K562 (cell line): Measurements from ENCODE around the gene DLG3. TPM values are rescaled to one million over a fixed set of nuclear protein-coding genes. Genes with fewer than 3 reads are reported as not detected.

Experiments
- ATAC-seq: fragments of 200-7000 bp; cut with Tn5 transposase; 3 replicates; pipeline ENCODE4 v1.9.1; 2020; ENCODE audit warnings: moderate library complexity
- BruUV-seq: library from RNA; stranded (reverse); fragments of 400-500 nt; replicated peaks from 2 replicates; lab custom pipeline; 2021; lab: Mats Ljungman, UMichigan
- CTCF ChIA-PET: fragments of 300-600 bp; formaldehyde crosslinking; extraction: SDS; loops from one replicate; lab custom pipeline; 2021; ENCODE audit warnings: low intra/inter-chr PET ratio; lab: Yijun Ruan, JAX
- POLR2A ChIA-PET: fragments of 300-600, 350-650 bp; sonication (Branson Sonifier 250); formaldehyde crosslinking; extraction: SDS; loops from one replicate; lab custom pipeline; 2021; ENCODE audit warnings: antibody characterized with exemption, inconsistent platforms; lab: Yijun Ruan, JAX
- DNase-seq, 4 experiments: peaks; one replicate each; pipeline versions ENCODE4 v3.0.0 to v3.0.0-alpha.2; 2011 to 2018; ENCODE audit warnings: low spot score in 3 of 4, mixed read lengths in 3 of 4; ENCODE audit errors: extremely low read depth in 1 of 4
- FAIRE-seq: peaks from 2 replicates; lab custom pipeline; 2011; peaks lifted over from hg19 to GRCh38; lab: Jason Lieb, UNC
- H2AFZ ChIP-seq: 2 replicates; pipeline ENCODE4 v1.6.0; 2011; ENCODE audit warnings: low read depth, low read length, control low read depth, inconsistent platforms
- H3K27ac ChIP-seq: fragments of 200-600 bp; 3 replicates; pipeline ENCODE4 v1.8.0; 2011; ENCODE audit warnings: low read depth, mild to moderate bottlenecking, control low read depth, inconsistent platforms, low read length, moderate library complexity, mixed read lengths; ENCODE audit errors: extremely low read depth
- H3K27me3 ChIP-seq, 2 experiments: fragments of 300-600 bp in 1 of 2; 2 replicates in 1 of 2; 3 replicates in 1 of 2; pipeline versions ENCODE4 v1.6.0 to v1.8.0; 2011; ENCODE audit warnings: inconsistent platforms in 2 of 2, low read length in 2 of 2, mild to moderate bottlenecking in 1 of 2, mixed read lengths in 1 of 2, moderate library complexity in 1 of 2; ENCODE audit not compliant: control insufficient read depth in 2 of 2, insufficient read depth in 2 of 2
- H3K36me3 ChIP-seq: fragments of 300-600 bp; 3 replicates; pipeline ENCODE4 v1.8.0; 2011; ENCODE audit warnings: mild to moderate bottlenecking, low read length, inconsistent platforms; ENCODE audit not compliant: control insufficient read depth, insufficient read depth
- H3K4me1 ChIP-seq, 2 experiments: fragments of 200-600 bp in 1 of 2; replicated peaks in 1 of 2; 2 replicates in 1 of 2; 3 replicates in 1 of 2; pipeline versions ENCODE4 v1.5.1 to v1.8.0; 2011; ENCODE audit warnings: inconsistent platforms in 2 of 2, low read length in 2 of 2, mild to moderate bottlenecking in 1 of 2, mixed read lengths in 1 of 2, moderate library complexity in 1 of 2; ENCODE audit not compliant: control insufficient read depth in 2 of 2, insufficient read depth in 2 of 2
- H3K4me2 ChIP-seq: 2 replicates; pipeline ENCODE4 v1.6.1; 2011; ENCODE audit warnings: low read length, control low read depth, inconsistent platforms, mixed read lengths; ENCODE audit not compliant: insufficient read depth
- H3K4me3 ChIP-seq: fragments of 200-600 bp; sonication (generic), shearing (Covaris generic); 2 replicates; pipeline ENCODE4 v1.5.1; 2016; ENCODE audit warnings: control low read depth, inconsistent platforms
- H3K79me2 ChIP-seq: fragments of 200-600 bp; 3 replicates; pipeline ENCODE4 v1.8.0; 2011; ENCODE audit warnings: low read length, inconsistent platforms; ENCODE audit not compliant: control insufficient read depth, insufficient read depth
- H3K9ac ChIP-seq, 2 experiments: 2 replicates each; pipeline versions ENCODE4 v1.6.0 to v1.6.1; 2011; ENCODE audit warnings: low read depth in 2 of 2, low read length in 2 of 2, control low read depth in 1 of 2, inconsistent platforms in 1 of 2, mild to moderate bottlenecking in 1 of 2, mixed read lengths in 1 of 2; ENCODE audit not compliant: insufficient read depth in 1 of 2
- H3K9me1 ChIP-seq: one replicate; pipeline ENCODE4 v1.6.0; 2011; ENCODE audit warnings: inconsistent platforms, mild to moderate bottlenecking, low read length, moderate library complexity; ENCODE audit not compliant: control insufficient read depth, insufficient read depth
- H3K9me3 ChIP-seq: replicated peaks from 2 replicates; pipeline ENCODE4 v1.5.1; 2011; ENCODE audit warnings: low read depth, low read length, inconsistent platforms; ENCODE audit not compliant: control insufficient read depth, insufficient read depth
- H4K20me1 ChIP-seq: replicated peaks from 2 replicates; pipeline ENCODE4 v1.6.1; 2011; ENCODE audit warnings: low read length, inconsistent platforms, mixed read lengths; ENCODE audit not compliant: control insufficient read depth, insufficient read depth
- CREB3 ChIP-seq: fragments of 450-650 bp; conservative IDR thresholded peaks from 2 replicates; pipeline ENCODE4 v1.6.1; 2016; ENCODE audit warnings: missing genetic modification characterization, low read depth, mild to moderate bottlenecking, missing compliant biosample characterization, moderate library complexity
- HOMEZ ChIP-seq: fragments of 250-450 bp; sonication (Bioruptor Pico); IDR thresholded peaks from 2 replicates; pipeline ENCODE4 v1.4.0; 2020; ENCODE audit warnings: mild to moderate bottlenecking, moderate library complexity
- PHF20 ChIP-seq: fragments of 450-650 bp; IDR thresholded peaks from 2 replicates; pipeline ENCODE4 v1.6.1; 2018; ENCODE audit not compliant: partially characterized antibody
- WGBS: fragments of 100-300 bp; shearing (Covaris generic); methylation state at CpG from one replicate; pipeline ENCODE4 v1.1.6; 2016; ENCODE audit warnings: low coverage, mixed read lengths; ENCODE audit not compliant: insufficient coverage; ENCODE audit errors: missing lambda C conversion rate; 5-methylcytosine and 5-hydroxymethylcytosine counted together
- in situ Hi-C: fragments of 300-500 bp; cut with MboI; formaldehyde crosslinking; loops from 4 replicates; pipeline ENCODE4 v1.15.0; 2018; ENCODE audit warnings: inconsistent platforms, mixed read lengths
- intact Hi-C: fragments of 100-400 bp; cut with micrococcal nuclease; formaldehyde crosslinking; loops from 2 replicates; pipeline ENCODE4 v1.14.2; 2022
- polyA plus RNA-seq, 8 experiments: library from polyadenylated mRNA; depleted of rRNA in 4 of 8; stranded (reverse) in 5 of 8; unstranded in 3 of 8; fragments of >200 nt; fragmentation: Nextera tagmentation in 2 of 8; fragmentation: Illumina TruSeq in 1 of 8; extraction: Ambion mirVana in 2 of 8; extraction: Trizol in 1 of 8; gene quantifications; 2 replicates each; pipeline versions ENCODE4 v1.2.1 to v1.2.3, GENCODE V29; 2011 to 2014; ENCODE audit warnings: inconsistent platforms in 1 of 8, missing spikeins in 1 of 8
- total RNA-seq, 7 experiments: library from RNA; depleted of rRNA in 6 of 7; stranded (reverse); fragments of >200 nt in 6 of 7; fragmentation: Illumina TruSeq in 2 of 7; extraction: Trizol in 2 of 7; gene quantifications; 2 replicates each; pipeline versions ENCODE4 v1.2.1 to v1.2.3, GENCODE V29; 2011 to 2021; ENCODE audit warnings: low replicate concordance in 1 of 7
- TF ChIP-seq, protein P1 (sequence below): sonication (generic); formaldehyde crosslinking; IDR thresholded peaks from 2 replicates; pipeline ENCODE4 v1.8.1; 2022; ENCODE audit warnings: missing genetic modification reagents

The DLG3 gene
- total and polyA plus RNA-seq, 9 of the 15 experiments (the other 6 are each of a cell fraction or from before 2014, with no cell fraction given), result 3.1 to 15.7 (median 8.8) TPM

DNA sequence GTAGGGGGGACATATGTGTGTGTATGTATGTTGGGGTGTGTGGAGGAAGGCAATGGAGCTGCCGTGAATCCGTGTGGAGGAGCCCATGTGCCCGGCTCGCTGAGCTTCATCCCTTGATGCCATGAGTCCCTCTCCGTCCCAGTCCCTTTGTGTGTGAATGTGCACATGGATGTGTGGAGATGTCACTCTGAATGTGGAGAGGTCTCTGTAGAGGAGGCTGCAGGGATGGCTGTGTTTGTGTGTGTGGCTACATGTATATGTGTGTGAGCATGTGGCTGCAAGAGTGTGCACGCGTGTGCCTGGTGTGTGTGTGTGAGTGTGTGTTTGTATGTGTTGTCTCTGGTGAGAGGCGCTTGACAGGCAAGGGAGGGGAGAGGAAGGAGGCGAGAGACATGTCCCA is 1.3 kb downstream of the DLG3 start:
- intact Hi-C loops (no loop called here), in situ Hi-C loops (no loop called here)
- Histone ChIP-seq H3K4me3 (no peak overlapping the region), H3K27me3 (peaks cover 3 to 24% of the 10 kb centered on the region in 2 experiments; a peak in 3 of 5 replicates), H3K36me3 (no peaks in the 10 kb centered on the region), H3K4me1 (peaks cover 0 to 3% of the 10 kb centered on the region in 2 experiments; a peak in 1 of 5 replicates), H3K9ac (no peak overlapping the region), H3K9me3 (no peaks in the 10 kb centered on the region), H3K9me1 (no peaks in the 10 kb centered on the region), H3K27ac (no peak overlapping the region), H4K20me1 (0 out of 2 replicates have a peak, but pooled peaks cover 4% of the 10 kb centered on the region), H2AFZ (no peak overlapping the region), H3K4me2 (no peak overlapping the region), H3K79me2 (no peaks in the 10 kb centered on the region)
- no peak for FAIRE-seq
- ChIA-PET CTCF (no interaction called here), POLR2A (no interaction called here)
- no TSS peak for BruUV-seq
- no peak for DNase-seq
- ATAC-seq, result no peak
- TF ChIP-seq HOMEZ (no peak), PHF20 (no peak), CREB3 (no peak)
- TF ChIP-seq, protein P1, sequence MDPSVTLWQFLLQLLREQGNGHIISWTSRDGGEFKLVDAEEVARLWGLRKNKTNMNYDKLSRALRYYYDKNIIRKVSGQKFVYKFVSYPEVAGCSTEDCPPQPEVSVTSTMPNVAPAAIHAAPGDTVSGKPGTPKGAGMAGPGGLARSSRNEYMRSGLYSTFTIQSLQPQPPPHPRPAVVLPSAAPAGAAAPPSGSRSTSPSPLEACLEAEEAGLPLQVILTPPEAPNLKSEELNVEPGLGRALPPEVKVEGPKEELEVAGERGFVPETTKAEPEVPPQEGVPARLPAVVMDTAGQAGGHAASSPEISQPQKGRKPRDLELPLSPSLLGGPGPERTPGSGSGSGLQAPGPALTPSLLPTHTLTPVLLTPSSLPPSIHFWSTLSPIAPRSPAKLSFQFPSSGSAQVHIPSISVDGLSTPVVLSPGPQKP (CRISPR knock-in tag), result no peak
- WGBS, result 7% methylated on average over 4 of the region's 9 CpGs
